RWPE1 (cell line): Measurements from ENCODE around the gene TMEM39B.
"Not testable (repeated sequence)": the region's sequence is repeated elsewhere in the genome, so short reads cannot be mapped to it uniquely, and the experiment has no call there.

Source experiments
- CTCF ChIA-PET: fragments of 350-600 bp; sonication (Branson Sonifier 250); formaldehyde crosslinking; extraction: SDS; loops from one replicate; lab custom pipeline; 2021; lab: Yijun Ruan, JAX
- POLR2A ChIA-PET: fragments of 400-600 bp; formaldehyde crosslinking; extraction: SDS; loops from one replicate; lab custom pipeline; 2020; ENCODE audit warnings: antibody characterized with exemption; ENCODE audit not compliant: low non-redundant PET; lab: Yijun Ruan, JAX
- DNase-seq: peaks from one replicate; pipeline ENCODE4 v3.0.0; 2012; ENCODE audit warnings: low spot score
- H3K27ac ChIP-seq: fragments of 450-650 bp; 2 replicates; pipeline ENCODE4 v1.5.1; 2017
- TF ChIP-seq, protein P1 (sequence below): fragments of 450-650 bp; conservative IDR thresholded peaks from 2 replicates; pipeline ENCODE4 v1.5.1; 2017; ENCODE audit warnings: low read depth, mild to moderate bottlenecking

The TMEM39B gene

DNA sequence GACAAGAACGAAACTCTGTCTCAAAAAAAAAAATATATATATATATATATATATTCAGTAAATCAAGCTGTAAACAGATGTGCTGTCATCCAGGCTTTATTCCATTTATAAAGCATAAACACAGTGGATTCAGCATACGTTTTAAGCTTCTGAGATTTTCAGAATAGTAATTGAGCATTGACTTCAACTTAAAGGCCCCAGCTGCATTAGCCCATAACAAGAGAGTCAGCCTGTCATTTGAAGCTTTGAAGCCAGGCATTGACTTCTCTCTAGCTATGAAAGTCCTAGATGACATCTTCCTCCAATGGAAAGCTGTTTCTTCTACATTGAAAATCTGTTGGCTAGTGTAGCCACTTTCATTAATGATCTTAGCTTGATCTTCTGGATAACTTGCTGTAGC, 41.7 kb downstream of the TMEM39B start:
- H3K27ac ChIP-seq, result no peak overlapping the region; the same call in 1 of the 2 replicates
- CTCF ChIA-PET, result no interaction called here
- DNase-seq, result no peak
- TF ChIP-seq, protein P1, sequence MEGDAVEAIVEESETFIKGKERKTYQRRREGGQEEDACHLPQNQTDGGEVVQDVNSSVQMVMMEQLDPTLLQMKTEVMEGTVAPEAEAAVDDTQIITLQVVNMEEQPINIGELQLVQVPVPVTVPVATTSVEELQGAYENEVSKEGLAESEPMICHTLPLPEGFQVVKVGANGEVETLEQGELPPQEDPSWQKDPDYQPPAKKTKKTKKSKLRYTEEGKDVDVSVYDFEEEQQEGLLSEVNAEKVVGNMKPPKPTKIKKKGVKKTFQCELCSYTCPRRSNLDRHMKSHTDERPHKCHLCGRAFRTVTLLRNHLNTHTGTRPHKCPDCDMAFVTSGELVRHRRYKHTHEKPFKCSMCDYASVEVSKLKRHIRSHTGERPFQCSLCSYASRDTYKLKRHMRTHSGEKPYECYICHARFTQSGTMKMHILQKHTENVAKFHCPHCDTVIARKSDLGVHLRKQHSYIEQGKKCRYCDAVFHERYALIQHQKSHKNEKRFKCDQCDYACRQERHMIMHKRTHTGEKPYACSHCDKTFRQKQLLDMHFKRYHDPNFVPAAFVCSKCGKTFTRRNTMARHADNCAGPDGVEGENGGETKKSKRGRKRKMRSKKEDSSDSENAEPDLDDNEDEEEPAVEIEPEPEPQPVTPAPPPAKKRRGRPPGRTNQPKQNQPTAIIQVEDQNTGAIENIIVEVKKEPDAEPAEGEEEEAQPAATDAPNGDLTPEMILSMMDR, result no peak
- POLR2A ChIA-PET, result no interaction called here

- TF ChIP-seq, protein P1, result no peak
- CTCF ChIA-PET, result no interaction called here
- peak overlapping the region; percentile 67 for H3K27ac ChIP-seq
- no peak for DNase-seq
- POLR2A ChIA-PET, result interaction anchor here (0.6 kb wide), 1 partner anchor 19 kb away, joined by 4 read pairs; no protein-coding TSS in a partner anchor
Measured at GRCh38 chr1:32115496-32115895, 42.8 kb downstream of the TMEM39B start.

DNA sequence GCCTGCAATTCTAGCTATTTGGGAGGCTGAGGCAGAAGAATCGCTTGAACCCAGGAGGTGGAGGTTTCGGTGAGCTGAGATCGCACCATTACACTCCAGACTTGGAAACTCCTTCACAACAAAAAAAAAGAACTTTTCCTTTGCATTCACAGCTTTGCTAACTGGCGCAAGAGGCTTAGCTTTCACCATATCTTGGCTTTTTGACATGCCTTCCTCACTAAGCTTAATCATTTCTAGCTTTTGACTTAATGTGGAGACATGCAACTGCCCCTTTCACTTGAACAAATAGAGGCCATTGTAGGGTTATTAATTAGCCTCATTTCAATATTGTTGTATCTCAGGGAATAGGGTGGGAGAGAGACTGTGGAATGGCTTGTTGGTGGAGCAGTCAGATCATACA, 43.8 kb downstream of the TMEM39B start:
- POLR2A ChIA-PET, result no interaction called here

GRCh38 chr1:32122151-32122550, 49.4 kb downstream of the TMEM39B start:
- CTCF ChIA-PET, result interaction anchor here (0.6 to 1.0 kb wide), 3 partner anchors 14 to 56 kb away, joined by 3 to 7 read pairs (median 3); partner anchors contain the start of gene KPNA6
- no peak for DNase-seq
- TF ChIP-seq, protein P1, result no peak
- H3K27ac ChIP-seq, result peak overlapping the region; percentile 27; the same call in 1 of the 2 replicates
- POLR2A ChIA-PET, result no interaction called here

More for the DNA sequence above, 43.8 kb downstream of the TMEM39B start:
- no peak for DNase-seq
- TF ChIP-seq, protein P1, result no peak
- CTCF ChIA-PET, result no interaction called here
- peak overlapping the region; percentile 67 for H3K27ac ChIP-seq

DNA sequence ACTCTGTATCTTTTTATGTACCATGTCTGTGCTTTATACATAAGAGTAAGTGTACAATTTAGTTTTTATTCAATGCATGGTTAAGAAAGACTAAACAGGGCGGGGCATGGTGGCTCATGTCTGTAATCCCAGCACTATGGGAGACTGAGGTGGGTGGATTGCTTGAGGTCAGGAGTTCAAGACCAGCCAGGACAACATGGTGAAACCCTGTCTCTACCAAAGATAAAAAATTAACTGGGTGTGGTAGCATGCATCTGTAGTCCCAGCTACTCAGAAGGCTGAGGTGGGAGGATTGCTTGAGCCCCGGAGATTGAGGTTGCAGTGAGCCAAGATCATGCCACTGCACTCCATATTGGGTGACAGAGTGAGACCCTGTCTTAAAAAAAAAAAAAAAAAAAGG, 50.6 kb downstream of the TMEM39B start:
- CTCF ChIA-PET, result interaction anchor here (0.5 to 0.6 kb wide), 3 partner anchors 13 to 292 kb away, joined by 3 to 5 read pairs (median 4); no protein-coding TSS in a partner anchor

GRCh38 chr1:32125313-32125712, 52.6 kb downstream of the TMEM39B start:
- TF ChIP-seq, protein P1, result no peak
- DNase-seq, result no peak
- ChIA-PET CTCF (no interaction called here), POLR2A (no interaction called here)
- H3K27ac ChIP-seq, result no peak overlapping the region

More for the DNA sequence above, 50.6 kb downstream of the TMEM39B start:
- H3K27ac ChIP-seq, DNase-seq, POLR2A ChIA-PET: not testable (repeated sequence)

GRCh38 chr1:32126770-32127169, 54.0 kb downstream of the TMEM39B start:
- ChIA-PET POLR2A (no interaction called here), CTCF (no interaction called here)
- no peak for DNase-seq
- H3K27ac ChIP-seq, result no peak overlapping the region
- TF ChIP-seq, protein P1, result no peak
